Measurements from ENCODE around the gene CMIP.

The CMIP gene

DNA sequence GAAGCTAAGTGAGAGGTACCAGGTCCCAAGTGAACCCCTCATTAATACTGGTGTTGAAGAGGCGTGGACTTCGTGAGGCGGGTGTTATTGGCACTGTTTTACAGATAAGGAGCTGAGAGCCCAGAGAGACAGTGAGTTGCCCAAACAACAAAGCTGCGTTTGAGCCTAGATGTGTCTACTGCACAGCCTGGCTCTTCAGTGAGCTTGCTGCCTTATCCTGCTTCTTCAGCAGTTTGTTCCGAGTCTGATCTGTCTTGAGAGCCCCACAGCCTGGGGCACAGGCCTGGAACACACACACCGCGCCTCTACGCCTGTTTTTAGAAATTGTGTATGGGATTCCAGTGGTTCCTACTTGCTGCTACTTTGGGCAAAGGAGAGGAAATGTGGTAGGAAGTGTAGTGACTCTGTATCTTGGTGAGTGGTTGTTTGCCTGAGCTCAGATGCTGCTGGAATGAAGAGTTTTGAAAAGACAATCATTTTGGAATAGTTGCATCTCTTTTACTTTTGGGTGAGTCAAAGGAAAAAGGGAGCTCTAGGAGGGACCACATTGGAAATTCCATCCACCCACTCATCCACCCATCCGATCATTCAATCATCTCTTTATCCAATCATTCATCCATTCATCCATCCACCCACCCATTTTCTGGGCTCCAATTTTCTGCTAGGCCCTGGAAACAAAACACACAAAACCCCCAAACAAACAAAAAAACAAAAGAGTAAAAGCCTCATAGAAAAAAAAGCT lies 312.2 kb downstream of the CMIP start:
- in situ Hi-C loops (cut with HindIII; ENCODE audit: low sequenced_read_pairs): no loop called here
- H3K4me3 ChIP-seq (ENCODE audit: low read depth, low read length): no peak overlapping the region
- DNase-seq (ENCODE audit: low read depth, low spot score): no peak
- TF ChIP-seq, protein P1, sequence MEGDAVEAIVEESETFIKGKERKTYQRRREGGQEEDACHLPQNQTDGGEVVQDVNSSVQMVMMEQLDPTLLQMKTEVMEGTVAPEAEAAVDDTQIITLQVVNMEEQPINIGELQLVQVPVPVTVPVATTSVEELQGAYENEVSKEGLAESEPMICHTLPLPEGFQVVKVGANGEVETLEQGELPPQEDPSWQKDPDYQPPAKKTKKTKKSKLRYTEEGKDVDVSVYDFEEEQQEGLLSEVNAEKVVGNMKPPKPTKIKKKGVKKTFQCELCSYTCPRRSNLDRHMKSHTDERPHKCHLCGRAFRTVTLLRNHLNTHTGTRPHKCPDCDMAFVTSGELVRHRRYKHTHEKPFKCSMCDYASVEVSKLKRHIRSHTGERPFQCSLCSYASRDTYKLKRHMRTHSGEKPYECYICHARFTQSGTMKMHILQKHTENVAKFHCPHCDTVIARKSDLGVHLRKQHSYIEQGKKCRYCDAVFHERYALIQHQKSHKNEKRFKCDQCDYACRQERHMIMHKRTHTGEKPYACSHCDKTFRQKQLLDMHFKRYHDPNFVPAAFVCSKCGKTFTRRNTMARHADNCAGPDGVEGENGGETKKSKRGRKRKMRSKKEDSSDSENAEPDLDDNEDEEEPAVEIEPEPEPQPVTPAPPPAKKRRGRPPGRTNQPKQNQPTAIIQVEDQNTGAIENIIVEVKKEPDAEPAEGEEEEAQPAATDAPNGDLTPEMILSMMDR (IDR thresholded peaks at IDR 0.05; ENCODE audit: low read depth, low read length): no peak

DNA sequence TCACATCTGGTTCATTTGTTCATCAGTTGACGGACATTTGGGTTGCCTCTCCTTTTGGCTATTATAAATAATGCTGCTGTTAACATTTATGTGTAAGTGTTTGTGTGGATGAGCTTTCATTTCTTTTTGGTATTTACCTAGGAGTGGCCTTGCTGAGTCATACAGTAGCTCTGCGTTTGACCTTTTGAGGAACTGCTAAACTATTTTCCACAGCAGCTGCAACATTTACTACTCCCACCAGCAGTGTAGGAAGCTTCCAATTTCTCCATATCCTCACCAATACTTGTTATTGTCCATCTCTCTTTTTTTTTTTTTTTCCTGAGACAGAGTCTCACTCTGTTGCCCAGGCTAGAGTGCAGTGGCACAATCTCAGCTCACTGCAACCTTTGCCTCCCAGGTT lies 313.8 kb downstream of the CMIP start:
- in situ Hi-C loops (cut with HindIII; ENCODE audit: low sequenced_read_pairs): no loop called here
- DNase-seq (ENCODE audit: low read depth, low spot score): no peak
- H3K4me3 ChIP-seq (ENCODE audit: low read depth, low read length): no peak overlapping the region
- TF ChIP-seq, protein P1 (IDR thresholded peaks at IDR 0.05; ENCODE audit: low read depth, low read length): no peak
